ENCODE results near the gene REXO4. TPM values are rescaled to one million over a fixed set of nuclear protein-coding genes. Genes with fewer than 3 reads are reported as not detected.
A peak's percentile ranks its signal among the peaks of the same experiment; 100 is the strongest.

Gene REXO4
- polyA plus RNA-seq, 1 of the 3 experiments (the other 2 are of a cell fraction), result 37.3 TPM

DNA sequence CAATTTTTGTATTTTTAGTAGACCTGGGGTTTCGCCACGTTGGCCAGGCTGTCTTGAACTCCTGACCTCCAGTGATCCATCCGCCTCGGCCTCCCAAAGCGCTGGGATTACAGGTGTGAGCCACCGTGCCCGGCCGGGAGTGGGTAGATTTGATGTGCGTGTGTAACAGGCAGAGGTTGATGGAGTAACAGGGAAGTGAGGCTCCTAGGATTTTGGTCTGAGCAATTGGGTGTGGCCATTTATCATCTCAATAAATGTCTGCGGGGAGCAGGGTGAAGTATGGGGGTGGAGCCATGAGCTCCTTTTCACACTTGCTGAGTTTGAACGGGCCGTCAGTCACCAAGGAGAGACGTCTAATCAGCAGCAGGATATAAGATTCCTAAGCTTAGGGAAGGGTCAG is 1.2 kb upstream of the REXO4 start:
- 77% methylated on average over 13 of the region's 13 CpGs for WGBS (ENCODE audit: low lambda C conversion rate)
- Histone ChIP-seq H3K27ac (ENCODE audit: low read depth in 2 of 2, low read length in 1 of 2) (no peak overlapping the region), H3K9me2 (no peaks in the 10 kb centered on the region), H3K36me3 (replicated peaks in 1 of 2; ENCODE audit: control insufficient read depth in 1 of 2, insufficient read depth in 2 of 2, low read length in 1 of 2) (peaks cover 5 to 17% of the 10 kb centered on the region in 2 experiments), H3K4me2 (peak overlapping the region; percentile 89), H3K4me1 (ENCODE audit: control insufficient read depth in 1 of 2, insufficient read depth in 2 of 2, low read depth in 1 of 2, low read length in 1 of 2) (peaks cover 4 to 10% of the 10 kb centered on the region in 2 experiments; a peak in 2 of 4 replicates), H2AFZ (ENCODE audit: low read depth) (no peak overlapping the region; the same call in 1 of the 2 replicates), H3K79me2 (ENCODE audit: insufficient read depth) (peaks cover 37% of the 10 kb centered on the region), H3K9me3 (no peaks in the 10 kb centered on the region), H4K20me1 (ENCODE audit: insufficient read depth) (0 out of 2 replicates have a peak, but pooled peaks cover 5% of the 10 kb centered on the region), H3K27me3 (ENCODE audit: insufficient read depth) (no peaks in the 10 kb centered on the region), H3K9ac (peak overlapping the region; percentile 77; the same call in 1 of the 2 replicates), H3F3A (replicated peaks; ENCODE audit: insufficient read depth) (no peaks in the 10 kb centered on the region), H3K4me3 (ENCODE audit: low read depth in 2 of 2, low read length in 1 of 2) (peak overlapping the region; percentile 86 to 94)
- CTCF ChIA-PET, result no interaction called here
- TF ChIP-seq EP300 (IDR thresholded peaks at IDR 0.05; ENCODE audit: borderline replicate concordance in 1 of 2, low read depth in 1 of 2, low read length in 1 of 2), result no peak
- no peak for TF ChIP-seq MAX (IDR thresholded peaks at IDR 0.05; ENCODE audit: low read depth)
- TF ChIP-seq, protein P1, sequence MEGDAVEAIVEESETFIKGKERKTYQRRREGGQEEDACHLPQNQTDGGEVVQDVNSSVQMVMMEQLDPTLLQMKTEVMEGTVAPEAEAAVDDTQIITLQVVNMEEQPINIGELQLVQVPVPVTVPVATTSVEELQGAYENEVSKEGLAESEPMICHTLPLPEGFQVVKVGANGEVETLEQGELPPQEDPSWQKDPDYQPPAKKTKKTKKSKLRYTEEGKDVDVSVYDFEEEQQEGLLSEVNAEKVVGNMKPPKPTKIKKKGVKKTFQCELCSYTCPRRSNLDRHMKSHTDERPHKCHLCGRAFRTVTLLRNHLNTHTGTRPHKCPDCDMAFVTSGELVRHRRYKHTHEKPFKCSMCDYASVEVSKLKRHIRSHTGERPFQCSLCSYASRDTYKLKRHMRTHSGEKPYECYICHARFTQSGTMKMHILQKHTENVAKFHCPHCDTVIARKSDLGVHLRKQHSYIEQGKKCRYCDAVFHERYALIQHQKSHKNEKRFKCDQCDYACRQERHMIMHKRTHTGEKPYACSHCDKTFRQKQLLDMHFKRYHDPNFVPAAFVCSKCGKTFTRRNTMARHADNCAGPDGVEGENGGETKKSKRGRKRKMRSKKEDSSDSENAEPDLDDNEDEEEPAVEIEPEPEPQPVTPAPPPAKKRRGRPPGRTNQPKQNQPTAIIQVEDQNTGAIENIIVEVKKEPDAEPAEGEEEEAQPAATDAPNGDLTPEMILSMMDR (IDR thresholded peaks at IDR 0.05), result no peak
- no peak for TF ChIP-seq NRF1 (IDR thresholded peaks at IDR 0.05; ENCODE audit: low read depth, low read length)
- TF ChIP-seq SMC3 (IDR thresholded peaks at IDR 0.05; ENCODE audit: low read depth, low read length), result no peak
- no peak for TF ChIP-seq TEAD4 (IDR thresholded peaks at IDR 0.05; ENCODE audit: borderline replicate concordance, insufficient read depth)
- TF ChIP-seq TCF12 (IDR thresholded peaks at IDR 0.05), result no peak
- TF ChIP-seq NFIC (IDR thresholded peaks at IDR 0.05; ENCODE audit: borderline replicate concordance), result no peak
- no peak for TF ChIP-seq SIN3A (IDR thresholded peaks at IDR 0.05; ENCODE audit: borderline replicate concordance, low read depth, low read length)
- TF ChIP-seq USF1 (IDR thresholded peaks at IDR 0.05; ENCODE audit: borderline replicate concordance, low read depth), result no peak
- TF ChIP-seq GABPA (IDR thresholded peaks at IDR 0.05; ENCODE audit: low read depth), result no peak
- TF ChIP-seq JUND (IDR thresholded peaks at IDR 0.05), result no peak
- TF ChIP-seq RAD21 (IDR thresholded peaks at IDR 0.05; ENCODE audit: low read length), result no peak
- no peak for TF ChIP-seq MEF2A (IDR thresholded peaks at IDR 0.05; ENCODE audit: borderline replicate concordance, low read depth)
- no peak for TF ChIP-seq FOSL2 (IDR thresholded peaks at IDR 0.05; ENCODE audit: borderline replicate concordance, low read depth)
- no peak for TF ChIP-seq ZBTB33 (IDR thresholded peaks at IDR 0.05; ENCODE audit: borderline replicate concordance, low read depth)
- TF ChIP-seq FOXM1 (IDR thresholded peaks at IDR 0.05; ENCODE audit: low read depth), result no peak
- TF ChIP-seq POLR2AphosphoS5 (IDR thresholded peaks at IDR 0.05; ENCODE audit: low read depth, low read length), result no peak
- DNase-seq, result no peak
- POLR2A ChIA-PET, result interaction anchor here (0.9 kb wide), 1 partner anchor 41 kb away, joined by 3 read pairs; the partner anchor contains the start of gene CACFD1
